DMS114 treated with DMSO at 0.1 percent for 48 hours (cell line): Measurements from ENCODE around the gene TRAP1.
"Not testable (repeated sequence)": the region's sequence is repeated elsewhere in the genome, so short reads cannot be mapped to it uniquely, and the experiment has no call there.

Source experiments
- DNase-seq: peaks from one replicate; lab custom pipeline; 2025; ENCODE audit not compliant: unreplicated experiment; lab: John Stamatoyannopoulos, UW

Gene TRAP1

DNA sequence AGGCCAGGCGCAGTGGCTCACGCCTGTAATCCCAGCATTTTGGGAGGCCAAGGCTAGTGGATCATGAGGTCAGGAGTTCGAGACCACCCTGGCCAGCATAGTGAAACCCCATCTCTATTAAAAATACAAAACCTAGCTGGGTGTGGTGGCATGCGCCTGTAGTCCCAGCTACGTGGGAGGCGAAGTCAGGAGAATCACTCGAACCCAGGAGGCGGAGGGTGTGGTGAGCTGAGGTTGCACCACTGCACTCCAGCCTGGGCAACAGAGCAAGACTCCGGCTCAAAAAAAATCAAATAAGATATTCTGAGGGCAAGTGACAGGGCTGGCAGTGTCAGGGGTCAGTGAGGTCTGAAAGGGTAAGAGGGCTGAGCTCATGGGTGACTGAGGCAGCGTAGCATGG lies 2.9 kb downstream of the TRAP1 start:
- not testable (repeated sequence) for DNase-seq

DNA sequence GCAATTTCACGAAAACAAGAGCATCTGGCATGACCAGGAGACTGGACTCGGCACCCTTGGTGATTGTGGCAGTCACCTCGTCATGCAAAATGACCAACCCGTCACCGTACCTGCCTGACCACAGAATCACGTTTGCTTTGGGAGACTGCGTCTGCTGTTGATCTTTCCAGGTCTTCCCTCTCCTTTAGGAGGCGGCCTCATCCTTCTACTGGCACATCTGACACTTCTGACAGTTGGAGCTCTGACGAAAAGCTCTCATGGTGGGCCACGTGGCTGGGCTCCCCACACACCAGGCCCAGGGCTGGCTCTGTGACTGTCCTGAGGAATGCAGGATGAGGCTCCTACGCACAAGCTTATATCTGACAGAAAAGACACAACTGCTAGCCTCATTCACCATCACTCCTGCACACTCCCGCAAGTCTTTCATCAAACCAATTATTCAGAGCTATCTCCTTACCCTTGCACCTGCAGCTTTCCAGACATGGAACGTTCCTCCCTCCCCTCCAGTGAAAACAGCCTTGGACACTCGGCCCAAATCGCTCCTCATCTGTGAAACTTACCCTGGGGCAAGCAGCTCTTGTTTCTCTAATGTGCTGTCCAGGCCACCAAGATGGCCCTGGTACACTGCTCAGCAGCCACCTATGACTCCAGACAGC lies 3.6 kb downstream of the TRAP1 start:
- DNase-seq = no peak

DNA sequence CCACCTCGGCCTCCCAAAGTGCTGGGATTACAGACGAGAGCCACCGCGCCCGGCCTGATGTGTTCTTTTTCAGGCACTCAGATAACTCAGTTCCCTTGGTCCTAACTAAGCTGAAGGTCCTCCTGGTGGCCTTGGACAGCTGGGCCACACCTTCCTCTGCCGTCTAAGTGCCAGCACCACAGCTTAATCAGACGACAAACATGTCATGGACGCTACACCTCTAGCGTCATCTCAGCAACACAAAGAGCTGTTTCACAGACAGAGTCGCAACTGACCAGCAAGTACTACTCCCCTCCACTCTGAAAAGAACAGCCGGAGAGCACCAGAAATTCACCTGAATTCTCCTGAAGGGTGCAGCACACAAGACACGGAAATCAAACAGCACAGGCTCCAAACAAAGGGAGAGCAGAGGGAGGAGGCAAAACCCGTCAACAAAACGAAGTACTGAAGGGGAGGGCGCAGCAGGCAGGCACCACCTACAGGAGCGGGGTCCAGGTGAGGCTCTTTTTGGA lies 4.4 kb downstream of the TRAP1 start:
- DNase-seq = no peak

DNA sequence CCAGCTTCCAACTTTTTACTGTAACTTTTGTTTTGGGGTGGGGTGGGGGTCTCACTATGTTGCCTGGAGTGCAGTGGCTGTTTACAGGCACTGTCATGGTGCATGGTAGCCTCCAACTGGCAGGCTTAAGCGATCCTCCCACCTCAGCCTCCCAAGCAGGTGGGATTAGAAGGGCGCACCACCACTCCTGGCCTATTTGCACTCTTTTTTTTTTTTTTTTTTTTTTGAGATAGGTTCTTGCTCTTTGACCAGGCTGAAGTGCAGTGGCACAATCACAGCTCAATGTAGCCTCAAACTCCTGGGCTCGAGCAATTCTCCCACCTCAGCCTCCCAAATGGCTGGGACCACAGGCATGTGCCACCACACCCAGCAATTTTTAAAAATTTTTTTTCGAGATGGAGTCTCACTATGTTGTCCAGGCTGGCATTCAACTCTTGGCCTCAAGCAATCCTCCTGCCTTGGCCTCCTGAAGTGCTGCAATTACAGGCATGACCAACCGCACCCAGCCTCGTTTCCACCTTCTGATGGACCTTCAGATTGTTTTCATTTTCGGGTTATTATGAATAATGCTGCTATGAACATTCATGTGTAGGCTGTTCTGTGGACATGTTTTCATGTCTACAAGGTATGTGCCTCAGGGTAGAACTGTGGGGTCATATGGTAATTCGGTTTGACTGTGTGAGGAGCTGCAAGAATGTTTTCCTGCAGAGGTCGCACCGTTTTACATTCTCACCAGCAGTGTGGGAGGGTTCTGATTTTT lies 10.9 kb downstream of the TRAP1 start:
- DNase-seq = no peak

DNA sequence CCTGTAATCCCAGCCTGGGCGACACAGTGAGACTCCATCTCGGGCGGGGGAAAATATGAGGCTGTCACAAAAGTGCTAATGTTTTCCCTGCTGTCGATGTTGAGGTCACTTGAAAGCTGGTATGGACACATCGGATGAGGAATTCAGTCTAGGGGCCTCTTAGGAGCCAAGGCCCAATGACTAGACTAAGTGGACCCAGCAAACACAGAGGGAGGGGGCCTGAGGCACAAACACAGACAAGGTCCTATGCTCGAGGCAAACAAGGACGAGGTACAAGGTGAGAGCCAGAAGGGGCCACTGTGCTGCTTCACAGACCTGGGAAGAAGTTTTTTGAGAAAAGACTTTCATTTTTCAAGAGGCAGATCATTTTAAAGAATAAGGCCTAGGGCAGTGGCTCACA lies 15.2 kb downstream of the TRAP1 start:
- no peak for DNase-seq

DNA sequence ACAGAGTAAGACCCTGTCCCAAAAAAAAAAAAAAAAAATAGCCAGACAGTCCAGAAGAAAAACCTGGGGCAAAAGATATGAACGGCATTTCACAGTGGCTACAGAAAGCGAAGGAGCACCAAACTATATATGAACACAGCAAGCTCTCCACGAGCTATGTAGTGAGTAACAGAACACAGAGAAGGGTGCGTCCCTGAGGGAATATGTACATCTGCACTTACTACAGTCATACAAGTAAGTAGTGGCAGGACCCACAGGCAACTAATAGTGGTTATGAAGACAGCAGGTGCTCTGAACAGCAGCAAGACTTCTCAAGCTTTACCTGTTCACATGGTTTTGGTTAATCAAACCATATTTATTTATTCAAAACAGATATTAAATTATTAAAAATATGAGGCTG lies 15.8 kb downstream of the TRAP1 start:
- DNase-seq = no peak

DNA sequence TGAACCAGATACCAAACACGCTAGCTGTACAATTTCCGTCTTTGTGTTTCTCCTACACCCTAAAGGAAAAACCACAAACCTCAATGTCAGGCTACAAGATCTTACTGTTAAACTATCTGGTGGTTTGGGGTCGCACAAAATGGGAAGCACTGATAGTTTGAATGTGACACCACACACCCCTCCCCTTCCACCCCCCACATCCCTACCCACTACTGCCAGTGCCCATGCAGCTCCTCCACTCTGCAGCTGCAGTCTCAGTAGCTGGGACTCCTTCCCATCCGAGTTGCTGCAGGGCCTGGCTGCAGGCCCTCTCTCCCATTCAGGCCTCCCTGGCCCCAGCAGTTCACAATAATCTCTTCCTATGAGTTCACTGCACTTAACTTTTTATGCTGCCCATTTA lies 18.4 kb downstream of the TRAP1 start:
- no peak for DNase-seq

DNA sequence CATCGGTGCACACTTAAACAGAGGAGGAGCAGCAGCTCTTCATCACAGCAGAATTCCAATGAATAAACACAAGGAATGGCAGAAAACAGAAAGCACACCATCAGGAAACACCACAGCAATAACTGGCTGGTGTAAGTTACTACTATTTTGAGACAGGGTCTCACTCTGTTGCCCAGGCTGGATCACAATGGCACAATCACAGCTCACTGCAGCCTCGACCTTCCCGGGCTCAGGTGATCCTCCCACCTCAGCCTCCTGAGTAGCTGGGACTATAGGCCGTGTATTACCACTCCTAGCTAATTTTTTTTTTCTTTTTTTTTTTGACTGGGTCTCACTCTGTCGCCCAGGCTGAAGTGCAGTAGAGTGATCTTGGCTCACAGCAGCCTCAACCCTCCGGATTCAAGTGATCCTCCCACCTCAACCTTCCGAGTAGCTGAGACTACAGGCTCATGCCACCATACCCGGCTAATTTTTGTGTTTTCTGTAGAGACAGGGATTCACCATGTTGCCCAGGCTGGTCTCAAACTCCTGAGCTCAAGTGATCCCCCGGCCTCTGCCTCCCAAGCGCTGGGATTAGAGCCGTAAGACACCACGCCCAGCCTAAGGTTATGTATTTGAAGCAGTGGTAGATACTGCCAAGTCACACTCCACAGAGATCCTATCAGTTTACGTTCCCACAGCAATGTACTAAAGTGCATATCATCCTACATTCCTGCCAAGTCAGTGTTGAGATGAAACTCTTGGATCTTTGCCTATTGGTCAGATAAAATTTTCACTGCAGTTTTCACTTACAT lies 20.7 kb downstream of the TRAP1 start:
- no peak for DNase-seq

DNA sequence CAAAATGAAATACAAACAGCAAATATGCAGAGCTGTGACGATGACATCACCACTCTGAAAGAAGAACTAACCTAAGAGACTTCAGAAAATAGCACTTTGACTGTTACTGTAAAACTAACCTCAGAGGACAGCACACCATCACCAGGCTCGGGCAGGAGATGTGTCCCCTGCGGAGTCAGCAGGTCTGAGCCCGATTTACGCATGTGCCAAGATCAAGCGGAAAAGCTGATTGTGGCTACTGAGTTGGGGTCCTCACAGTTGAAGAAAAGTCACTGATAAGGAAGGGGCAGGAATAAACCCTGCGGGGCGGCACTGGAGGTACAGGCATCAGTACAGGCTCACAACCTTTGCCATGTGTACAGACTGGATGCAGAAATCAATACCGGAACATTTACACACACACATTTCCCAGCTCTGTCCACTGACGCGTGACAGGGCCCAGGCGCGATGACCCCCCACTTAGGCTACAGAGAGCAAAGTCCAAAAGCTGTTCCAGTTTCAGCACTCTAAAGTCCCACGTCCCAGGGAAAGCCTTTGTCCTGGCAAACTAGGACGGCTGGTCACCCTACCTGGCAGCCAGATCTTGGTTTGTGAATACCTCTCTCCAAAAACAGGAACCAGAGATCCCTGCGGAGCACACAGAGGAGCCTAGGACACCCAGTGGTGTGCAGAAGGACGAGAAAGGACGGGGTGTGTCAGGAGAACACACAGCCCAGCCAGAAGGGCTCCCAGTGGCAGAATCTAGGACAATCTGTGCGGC lies 21.5 kb downstream of the TRAP1 start:
- DNase-seq = no peak

DNA sequence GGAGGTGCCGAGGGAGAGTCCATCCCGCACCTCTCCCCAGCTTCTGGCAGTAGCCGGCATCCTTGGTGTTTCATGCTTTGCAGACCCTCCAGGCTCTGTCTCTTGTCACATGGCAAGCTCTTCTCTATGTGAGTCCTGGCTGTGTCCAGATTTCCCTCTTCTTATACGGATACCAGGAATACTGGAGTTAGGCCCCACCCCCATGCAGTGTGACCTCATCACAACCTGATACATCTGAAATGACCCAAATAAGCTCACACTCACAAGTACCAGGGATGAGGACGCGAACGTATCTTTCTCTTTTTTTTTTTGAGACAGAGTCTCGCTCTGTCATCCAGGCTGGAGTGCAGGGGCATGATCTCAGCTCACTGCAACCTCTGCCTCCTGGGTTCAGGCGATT lies 23.3 kb downstream of the TRAP1 start:
- DNase-seq = no peak

DNA sequence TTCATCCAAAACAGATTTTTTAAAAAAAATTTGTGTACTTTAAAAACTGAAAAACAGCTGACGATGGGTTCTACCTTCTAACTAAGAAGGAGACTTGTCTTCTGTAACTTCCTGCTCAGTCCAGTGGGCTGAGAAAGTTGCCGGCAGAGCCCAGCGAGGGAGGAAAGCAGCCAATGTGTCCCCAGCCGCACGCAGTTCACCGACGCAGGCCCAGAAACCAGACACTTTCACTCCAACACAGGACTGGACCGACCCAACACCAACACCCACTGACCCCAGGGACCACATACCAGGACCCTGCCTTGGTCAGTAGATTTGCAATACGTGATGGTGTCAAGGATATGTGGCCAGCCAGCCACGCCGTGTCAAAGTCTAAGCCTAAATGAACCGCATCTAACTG lies 25.6 kb downstream of the TRAP1 start:
- DNase-seq = no peak

DNA sequence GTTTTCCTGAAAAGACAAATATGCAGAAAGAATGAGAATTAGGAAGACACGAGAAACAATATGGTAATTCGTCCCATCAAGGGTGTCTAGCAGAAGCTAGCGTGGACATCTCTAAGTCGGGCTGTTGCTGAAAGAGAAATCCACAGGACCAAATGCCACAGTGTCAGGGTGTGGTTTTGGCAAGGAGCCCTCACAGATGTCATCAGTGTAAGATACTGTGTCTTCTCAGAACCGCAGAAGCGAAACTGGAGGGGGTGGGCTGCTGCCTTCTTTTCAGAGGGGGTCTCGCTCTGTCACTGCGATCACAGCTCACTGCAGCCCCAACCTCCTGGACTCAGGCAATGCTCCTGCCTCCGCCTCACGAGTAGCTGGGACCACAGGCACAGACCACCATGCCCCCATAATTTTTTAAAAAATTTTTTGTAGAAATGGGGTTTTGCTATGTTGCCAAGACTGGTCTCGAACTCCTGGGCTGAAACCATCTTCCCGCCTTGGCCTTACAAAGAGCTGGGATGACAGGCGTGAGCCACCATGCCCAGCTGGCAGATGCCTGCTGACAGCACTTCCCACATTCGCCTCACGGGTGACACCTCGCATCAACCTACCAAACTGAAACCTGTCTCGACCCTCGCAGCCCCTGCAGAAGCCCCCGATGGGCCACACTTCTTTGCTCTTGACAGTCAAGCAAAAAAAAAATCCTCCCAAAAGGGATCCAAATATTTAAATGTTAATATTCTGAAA lies 26.2 kb downstream of the TRAP1 start:
- no peak for DNase-seq

DNA sequence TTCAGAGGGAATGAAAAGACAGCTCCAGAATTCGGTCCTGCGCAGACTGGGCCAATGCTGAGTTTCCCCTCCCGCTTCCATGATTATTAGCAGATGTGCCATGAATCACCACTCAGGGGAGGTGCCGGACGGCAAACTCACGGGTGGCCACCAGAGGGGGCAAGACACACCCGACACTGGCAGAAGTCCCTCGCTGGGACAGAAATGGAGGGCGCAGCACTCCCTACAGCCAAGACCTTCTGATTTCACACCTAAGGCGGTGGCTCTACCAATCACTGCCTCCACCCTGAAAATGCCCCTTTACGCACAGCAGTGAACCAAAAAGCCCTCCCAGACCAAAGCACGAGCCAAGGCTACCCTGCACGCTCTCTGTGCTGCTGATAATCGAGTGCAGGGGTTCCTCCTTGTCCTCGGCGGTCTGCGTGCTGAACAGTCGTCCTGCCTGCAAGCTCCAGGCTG lies 26.8 kb downstream of the TRAP1 start:
- DNase-seq = peak; percentile 37

DNA sequence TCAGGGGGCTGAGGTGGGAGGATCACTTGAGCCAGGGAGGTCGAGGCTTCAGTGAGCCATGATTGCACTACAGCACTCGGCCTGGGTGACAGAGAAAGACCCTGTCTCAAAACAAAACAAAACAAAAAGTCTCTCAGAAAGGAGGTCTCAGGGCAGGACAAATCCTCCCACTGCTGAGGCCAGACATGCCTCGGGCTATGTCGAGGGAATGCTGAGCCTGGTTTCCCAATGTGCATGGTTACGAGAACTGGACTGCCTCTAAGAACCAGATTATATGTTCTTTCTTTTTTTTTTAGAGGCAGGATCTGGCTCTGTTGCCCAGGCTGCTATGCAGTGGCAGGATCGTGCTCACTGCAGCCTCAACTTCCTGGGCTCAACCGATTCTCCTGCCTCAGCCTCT lies 27.6 kb downstream of the TRAP1 start:
- no peak for DNase-seq

DNA sequence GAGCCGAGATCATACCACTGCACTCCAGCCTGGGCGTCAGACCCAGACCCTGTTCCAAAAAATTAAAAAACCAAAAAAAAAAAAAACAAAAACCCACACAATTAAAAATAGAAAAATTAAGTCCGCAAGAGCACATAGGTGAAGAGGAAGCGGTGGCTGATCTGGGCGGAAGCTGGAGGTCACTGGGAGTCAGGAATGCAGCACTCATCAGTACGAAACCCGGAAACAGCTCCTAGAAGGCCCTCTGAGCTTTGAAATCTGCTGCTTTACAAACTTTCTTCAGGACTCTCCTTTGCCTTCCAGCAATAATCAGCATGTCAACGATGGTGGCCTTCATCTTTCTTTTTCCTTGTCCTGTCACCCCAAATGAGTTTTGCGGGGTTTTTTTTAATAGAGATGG lies 29.5 kb downstream of the TRAP1 start:
- DNase-seq = no peak

DNA sequence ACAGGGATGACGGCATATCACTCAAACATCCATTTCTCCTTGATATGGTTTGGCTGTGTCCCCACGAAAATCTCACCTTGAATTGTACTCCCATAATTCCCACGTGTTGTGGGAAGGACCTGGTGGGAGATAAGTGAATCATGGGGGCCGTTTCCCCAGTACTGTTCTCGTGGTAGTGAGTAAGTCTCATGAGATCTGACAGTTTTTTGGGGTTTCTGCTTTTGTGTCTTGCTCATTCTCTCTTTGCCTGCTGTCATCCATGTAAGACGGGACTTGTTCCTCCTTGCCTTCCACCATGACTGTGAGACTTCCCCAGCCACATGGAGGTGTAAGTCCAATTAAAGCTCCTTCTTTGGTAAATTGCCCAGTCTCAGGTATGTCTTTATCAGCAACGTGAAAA lies 30.3 kb downstream of the TRAP1 start:
- DNase-seq = no peak

DNA sequence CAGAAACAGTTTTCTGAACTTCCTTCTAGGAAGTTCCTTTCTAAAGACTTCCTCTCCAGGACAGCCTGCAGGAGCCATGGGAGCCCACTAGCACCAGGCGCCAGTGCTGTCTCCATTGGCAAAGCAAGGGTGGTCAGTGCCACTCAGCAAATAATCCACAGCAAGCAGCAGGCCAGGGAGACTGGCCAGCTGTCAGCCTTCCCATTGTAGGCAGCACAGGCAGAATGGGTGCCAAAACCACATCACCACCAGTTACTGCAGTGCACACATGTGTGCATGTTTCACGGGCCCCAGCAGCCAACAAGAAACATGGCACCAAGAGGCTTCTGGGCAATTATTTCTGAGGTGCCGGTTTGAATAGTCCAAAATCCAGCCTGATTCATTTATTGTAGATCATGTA lies 36.1 kb downstream of the TRAP1 start:
- no peak for DNase-seq

DNA sequence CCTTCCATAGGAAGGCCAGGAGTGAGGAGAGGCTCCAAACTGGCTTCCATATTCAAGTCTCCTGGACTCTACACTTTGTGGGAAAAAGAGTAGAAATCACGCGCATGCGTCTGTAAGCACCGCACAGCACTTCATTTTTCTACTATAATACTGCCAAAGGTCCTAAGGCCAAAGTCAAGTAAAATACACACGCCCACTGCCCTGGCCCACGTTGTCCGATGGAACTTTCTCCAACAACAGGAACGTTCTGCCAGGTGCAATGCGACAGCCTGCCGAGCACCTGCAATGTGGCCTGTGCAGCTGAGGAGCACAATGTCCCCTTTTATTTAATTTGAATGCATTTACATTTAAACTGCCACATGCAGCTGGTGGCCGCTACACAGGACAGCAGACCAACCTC lies 39.3 kb downstream of the TRAP1 start:
- no peak for DNase-seq

DNA sequence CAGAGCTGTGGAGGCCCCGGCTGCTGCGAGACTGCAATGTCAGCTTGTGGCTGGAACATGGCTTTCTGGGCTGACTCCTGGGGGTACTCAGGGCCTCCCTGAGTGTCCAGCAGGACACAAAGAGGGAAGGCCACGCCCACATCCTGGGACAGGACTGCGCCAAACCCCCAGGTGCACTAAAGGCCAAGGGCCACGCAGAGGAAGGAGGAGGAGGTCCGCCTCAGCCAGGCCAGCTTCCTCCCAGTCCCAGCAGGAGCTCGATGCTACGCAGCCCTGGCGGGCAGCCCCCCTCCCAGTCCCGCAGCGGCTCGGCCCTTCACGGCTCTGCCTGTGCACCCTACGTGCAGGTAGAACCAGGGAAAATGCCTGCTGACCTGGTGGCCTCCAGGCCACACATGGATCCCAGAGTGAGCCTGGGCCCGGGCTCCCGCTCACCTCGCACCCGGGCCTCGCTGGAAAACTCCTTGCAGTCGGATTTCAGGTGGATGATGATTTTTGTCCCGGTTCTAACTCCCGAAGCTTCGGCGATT lies 41.7 kb downstream of the TRAP1 start:
- no peak for DNase-seq
